B cell (primary cell): Measurements from ENCODE around the gene MAPK8.

Experiments
- CTCF ChIP-seq: fragments of 200-600 bp; IDR thresholded peaks from one replicate; pipeline ENCODE4 v1.8.0; 2022; ENCODE audit warnings: antibody characterized with exemption, mild to moderate bottlenecking
- EZH2 ChIP-seq: IDR thresholded peaks from 2 replicates; pipeline ENCODE4 v1.6.1; 2012; ENCODE audit warnings: borderline replicate concordance, low read depth, mild to moderate bottlenecking, moderate library complexity, low read length; ENCODE audit not compliant: insufficient read depth, poor library complexity, severe bottlenecking

- TF ChIP-seq CTCF (no peak), EZH2 (no peak)
These were observed 157.8 kb downstream of the MAPK8 start for GRCh38 chr10:48464121-48464870.
